H1 (cell line): ENCODE results near the gene PELI2.

Source experiments
- CHD2 ChIP-seq: IDR thresholded peaks from 2 replicates; pipeline ENCODE4 v1.6.1; 2012; ENCODE audit warnings: low read length, improper control_type of control experiment
- CREB1 ChIP-seq: IDR thresholded peaks from 2 replicates; pipeline ENCODE4 v1.6.1; 2012; ENCODE audit warnings: inconsistent platforms
- EP300 ChIP-seq, 2 experiments: IDR thresholded peaks; 1 replicate in 1 of 2; 2 replicates in 1 of 2; pipeline ENCODE4 v1.6.1; 2011 to 2012; ENCODE audit warnings: low read depth in 2 of 2, low read length in 2 of 2, mild to moderate bottlenecking in 2 of 2, borderline replicate concordance in 1 of 2, inconsistent platforms in 1 of 2, moderate library complexity in 1 of 2
- EZH2 ChIP-seq: fragments of 200-600 bp; sonication (generic); IDR thresholded peaks from 2 replicates; pipeline ENCODE4 v1.7.1; 2012; ENCODE audit warnings: low read depth, mild to moderate bottlenecking, moderate library complexity, low read length, inconsistent platforms; ENCODE audit not compliant: severe bottlenecking
- GABPA ChIP-seq: IDR thresholded peaks from 2 replicates; pipeline ENCODE4 v1.6.1; 2011; ENCODE audit warnings: mild to moderate bottlenecking, low read length, moderate library complexity, borderline replicate concordance; ENCODE audit not compliant: insufficient read depth
- HDAC2 ChIP-seq, 2 experiments: fragments of 300-600 bp in 1 of 2; sonication (generic) in 1 of 2; IDR thresholded peaks; 2 replicates each; pipeline ENCODE4 v1.6.1; 2011 to 2012; ENCODE audit warnings: low read depth in 2 of 2, low read length in 2 of 2, mild to moderate bottlenecking in 2 of 2, moderate library complexity in 2 of 2, borderline replicate concordance in 1 of 2, inconsistent platforms in 1 of 2
- JUND ChIP-seq: IDR thresholded peaks from 2 replicates; pipeline ENCODE4 v1.6.1; 2011; ENCODE audit warnings: mild to moderate bottlenecking, improper control_type of control experiment, low read length
- PHF8 ChIP-seq: fragments of 200-600 bp; sonication (generic); conservative IDR thresholded peaks from 2 replicates; pipeline ENCODE4 v1.7.1; 2012; ENCODE audit warnings: low read depth, mild to moderate bottlenecking, inconsistent platforms, low read length, moderate library complexity
- SIN3A ChIP-seq, 2 experiments: IDR thresholded peaks in 1 of 2; conservative IDR thresholded peaks in 1 of 2; 2 replicates each; pipeline ENCODE4 v1.6.1; 2011 to 2012; ENCODE audit warnings: low read length in 2 of 2, improper control_type of control experiment in 1 of 2, low read depth in 1 of 2, mild to moderate bottlenecking in 1 of 2
- SIRT6 ChIP-seq: IDR thresholded peaks from one replicate; pipeline ENCODE4 v1.7.1; 2012; ENCODE audit warnings: low read length, inconsistent platforms
- TEAD4 ChIP-seq: IDR thresholded peaks from 2 replicates; pipeline ENCODE4 v1.6.1; 2012; ENCODE audit warnings: low read depth, low read length, inconsistent platforms, mixed read lengths
- TF ChIP-seq, protein P1 (sequence below), 3 experiments: IDR thresholded peaks; 1 replicate in 2 of 3; 2 replicates in 1 of 3; pipeline versions ENCODE4 v1.5.1 to v1.6.1; 2011; ENCODE audit warnings: low read length in 3 of 3, mild to moderate bottlenecking in 3 of 3, inconsistent platforms in 2 of 3, low read depth in 1 of 3, moderate library complexity in 1 of 3; ENCODE audit not compliant: insufficient read depth in 1 of 3; ENCODE audit errors: control extremely low read depth in 1 of 3

DNA sequence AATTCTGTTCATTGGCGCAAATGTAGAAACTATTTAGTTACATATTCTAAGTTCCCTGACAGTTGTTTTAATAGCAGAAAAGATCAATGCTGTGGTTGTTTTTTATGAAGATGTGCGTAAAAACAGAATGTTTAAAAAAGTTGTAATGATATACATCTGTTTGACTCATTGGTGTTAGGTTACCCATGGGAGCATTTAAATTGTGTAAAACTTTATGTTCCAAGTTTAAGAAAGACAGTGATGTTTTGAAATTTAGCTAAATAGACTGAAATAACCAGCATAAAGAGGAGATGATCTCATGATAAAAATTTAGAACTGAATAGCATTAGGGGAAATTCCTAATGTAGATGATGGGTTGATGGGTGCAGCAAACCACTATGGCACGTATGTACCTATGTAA is 3.6 kb downstream of the PELI2 start:
- TF ChIP-seq HDAC2 (IDR thresholded peaks at IDR 0.05; ENCODE audit: borderline replicate concordance in 1 of 2, low read depth in 2 of 2, low read length in 2 of 2): no peak
- TF ChIP-seq GABPA: no peak
- TF ChIP-seq, protein P1, sequence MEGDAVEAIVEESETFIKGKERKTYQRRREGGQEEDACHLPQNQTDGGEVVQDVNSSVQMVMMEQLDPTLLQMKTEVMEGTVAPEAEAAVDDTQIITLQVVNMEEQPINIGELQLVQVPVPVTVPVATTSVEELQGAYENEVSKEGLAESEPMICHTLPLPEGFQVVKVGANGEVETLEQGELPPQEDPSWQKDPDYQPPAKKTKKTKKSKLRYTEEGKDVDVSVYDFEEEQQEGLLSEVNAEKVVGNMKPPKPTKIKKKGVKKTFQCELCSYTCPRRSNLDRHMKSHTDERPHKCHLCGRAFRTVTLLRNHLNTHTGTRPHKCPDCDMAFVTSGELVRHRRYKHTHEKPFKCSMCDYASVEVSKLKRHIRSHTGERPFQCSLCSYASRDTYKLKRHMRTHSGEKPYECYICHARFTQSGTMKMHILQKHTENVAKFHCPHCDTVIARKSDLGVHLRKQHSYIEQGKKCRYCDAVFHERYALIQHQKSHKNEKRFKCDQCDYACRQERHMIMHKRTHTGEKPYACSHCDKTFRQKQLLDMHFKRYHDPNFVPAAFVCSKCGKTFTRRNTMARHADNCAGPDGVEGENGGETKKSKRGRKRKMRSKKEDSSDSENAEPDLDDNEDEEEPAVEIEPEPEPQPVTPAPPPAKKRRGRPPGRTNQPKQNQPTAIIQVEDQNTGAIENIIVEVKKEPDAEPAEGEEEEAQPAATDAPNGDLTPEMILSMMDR (IDR thresholded peaks at IDR 0.05; ENCODE audit: control extremely low read depth in 1 of 3, insufficient read depth in 1 of 3, low read depth in 1 of 3, low read length in 3 of 3): no peak
- TF ChIP-seq CHD2: no peak
- no peak for TF ChIP-seq SIRT6
- no peak for TF ChIP-seq TEAD4
- TF ChIP-seq EZH2: no peak
- TF ChIP-seq EP300 (IDR thresholded peaks at IDR 0.05; ENCODE audit: borderline replicate concordance in 1 of 2, low read depth in 2 of 2, low read length in 2 of 2): no peak
- TF ChIP-seq JUND: no peak
- TF ChIP-seq PHF8: no peak
- TF ChIP-seq CREB1: no peak
- TF ChIP-seq SIN3A (conservative IDR thresholded peaks at IDR 0.05 in 1 of 2, IDR thresholded peaks at IDR 0.05 in 1 of 2; ENCODE audit: low read depth in 1 of 2, low read length in 2 of 2): no peak
